ENCODE results near the gene RBBP9.
"Not testable (repeated sequence)": the region's sequence is repeated elsewhere in the genome, so short reads cannot be mapped to it uniquely, and the experiment has no call there.

Gene RBBP9

DNA sequence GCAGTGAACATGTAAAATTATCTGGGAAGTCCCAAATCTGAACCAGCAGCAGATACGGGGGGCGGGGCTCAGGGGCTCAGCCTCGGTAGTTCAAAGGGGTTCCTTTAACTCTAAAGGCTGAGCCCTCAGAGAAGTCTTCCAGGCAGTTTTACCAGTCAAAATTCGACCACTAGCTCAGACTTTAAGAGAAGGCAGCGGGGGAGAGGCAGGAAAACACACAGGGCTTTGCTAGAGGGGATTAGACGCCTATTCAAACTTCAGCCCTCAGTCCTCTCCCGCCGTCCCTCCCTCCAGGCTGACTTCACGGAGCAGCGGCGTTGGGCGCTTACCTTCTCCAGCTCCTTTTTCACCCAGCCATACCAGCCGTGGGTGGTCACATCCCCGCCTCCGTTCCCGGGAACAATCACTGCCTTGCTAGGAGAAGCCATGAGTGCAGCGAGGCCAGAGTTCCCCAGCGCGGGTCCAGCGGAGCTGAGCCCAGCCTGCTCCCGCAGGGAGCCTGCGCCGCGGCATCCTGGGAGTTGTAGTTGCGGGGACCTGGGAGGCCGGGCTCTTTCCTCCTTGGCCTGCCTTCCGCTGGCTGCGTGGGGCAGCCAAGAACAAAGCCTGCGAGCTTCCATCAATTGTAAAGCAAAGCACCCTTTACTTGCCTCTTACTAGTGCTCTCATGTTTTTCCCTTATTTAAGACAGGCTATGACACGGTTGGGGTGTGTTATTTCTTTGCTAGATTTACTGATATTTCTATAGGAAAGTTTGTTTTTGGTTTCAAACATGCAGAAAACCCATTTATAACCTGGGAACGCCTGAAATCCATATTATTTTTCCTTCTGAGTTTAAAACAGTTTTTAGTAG is at the start of gene RBBP9:
TSS of gene RBBP9 (minus strand) at position 486 of the 853 bp plus-strand sequence. CDS start at position 428, 58 bp downstream.
- peak; percentile 79 to 91 for DNase-seq

DNA sequence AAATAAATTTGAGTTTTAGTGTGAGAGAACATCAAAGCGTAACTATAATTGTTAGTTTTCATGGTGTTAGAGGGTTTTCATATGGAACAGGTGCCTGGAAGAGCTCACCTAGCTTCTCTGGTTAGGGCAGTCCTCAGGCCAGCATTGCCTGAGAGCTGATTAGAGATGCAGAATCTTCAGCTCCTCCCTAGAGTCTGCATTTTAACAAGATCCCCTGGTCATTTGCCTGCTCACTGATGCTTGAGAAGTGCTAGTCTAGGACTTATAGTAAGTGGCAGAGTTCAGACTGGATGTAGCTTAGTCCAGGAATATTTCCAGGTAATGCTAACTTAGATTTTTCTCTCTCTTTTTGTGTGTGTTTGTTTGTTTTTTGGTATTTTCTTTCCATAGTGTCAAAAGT is 48.5 kb upstream of the RBBP9 start:
- no peak for DNase-seq

DNA sequence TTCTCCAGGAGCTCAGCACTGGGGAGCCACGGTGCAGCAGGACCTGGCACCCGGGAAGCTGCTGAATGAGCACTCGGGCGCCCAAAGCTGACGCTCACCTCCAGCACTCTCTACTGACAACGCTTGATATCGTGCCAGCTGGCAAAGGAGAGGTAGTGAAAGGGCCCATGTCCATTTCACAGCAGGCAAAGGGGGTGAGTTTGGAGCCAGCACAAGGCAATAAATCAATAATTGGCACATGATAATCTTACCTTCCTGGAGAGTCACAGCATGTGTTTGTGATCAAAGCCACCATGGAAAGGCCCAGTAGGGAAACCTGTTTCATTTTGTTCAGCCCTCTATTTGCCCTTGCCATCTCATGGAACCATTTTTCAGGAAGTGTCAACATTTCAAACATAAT is 46.9 kb upstream of the RBBP9 start:
- peak; percentile 92 to 97 for DNase-seq

DNA sequence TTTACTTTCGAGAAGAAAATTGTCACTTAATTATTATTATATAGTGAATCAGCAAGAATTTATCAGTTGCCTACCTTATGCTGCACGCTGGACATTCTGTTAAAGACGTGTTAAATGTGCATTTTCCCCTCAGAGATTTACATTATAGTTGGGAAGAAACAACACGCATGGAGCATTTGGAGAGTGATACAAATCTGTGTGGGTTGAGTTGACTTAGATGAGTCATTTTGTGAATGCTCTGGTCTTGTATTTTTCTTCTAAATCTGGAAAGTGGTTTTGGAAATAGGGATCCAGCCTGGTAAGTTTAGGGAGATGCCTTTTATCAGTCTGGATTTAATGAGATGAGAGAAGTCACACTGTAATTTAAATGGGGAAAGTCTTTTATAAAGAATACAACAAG is 46.2 kb upstream of the RBBP9 start:
- DNase-seq, result no peak

DNA sequence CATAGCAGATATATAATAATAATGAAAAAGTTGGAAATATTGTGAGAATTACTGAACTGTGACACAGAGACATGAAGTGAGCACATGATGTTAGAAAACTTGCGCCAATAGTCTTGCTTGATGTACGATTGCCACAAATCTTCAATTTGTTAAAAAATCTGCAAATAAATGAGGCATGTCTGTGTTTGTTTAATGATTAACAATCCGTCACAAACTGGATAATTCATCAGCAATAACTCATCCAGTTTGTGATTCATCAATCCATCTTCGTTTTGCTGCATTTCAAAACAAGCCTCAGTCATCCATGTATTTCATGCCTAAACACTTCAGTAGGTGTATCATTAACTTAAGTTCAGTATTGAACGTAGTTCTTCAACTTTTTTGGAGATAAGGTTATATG is 44.7 kb upstream of the RBBP9 start:
- DNase-seq, result no peak

DNA sequence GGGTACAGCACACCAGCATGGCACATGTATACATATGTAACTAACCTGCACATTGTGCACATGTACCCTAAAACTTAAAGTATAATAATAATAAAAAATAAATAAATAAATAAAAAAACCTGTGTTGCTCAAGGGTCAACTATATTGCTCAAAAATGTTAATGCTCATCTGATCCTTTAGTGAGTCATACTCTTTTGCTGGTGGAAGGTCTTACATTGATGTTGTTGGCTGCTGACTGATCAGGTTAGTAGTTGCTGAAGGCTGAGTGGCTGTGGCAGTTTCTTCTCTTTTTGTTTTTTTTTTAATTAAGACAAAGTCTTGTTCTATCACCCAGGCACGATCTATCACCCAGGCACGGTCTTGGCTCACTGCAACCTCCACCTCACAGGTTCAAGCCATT is 40.6 kb upstream of the RBBP9 start:
- no peak for DNase-seq

DNA sequence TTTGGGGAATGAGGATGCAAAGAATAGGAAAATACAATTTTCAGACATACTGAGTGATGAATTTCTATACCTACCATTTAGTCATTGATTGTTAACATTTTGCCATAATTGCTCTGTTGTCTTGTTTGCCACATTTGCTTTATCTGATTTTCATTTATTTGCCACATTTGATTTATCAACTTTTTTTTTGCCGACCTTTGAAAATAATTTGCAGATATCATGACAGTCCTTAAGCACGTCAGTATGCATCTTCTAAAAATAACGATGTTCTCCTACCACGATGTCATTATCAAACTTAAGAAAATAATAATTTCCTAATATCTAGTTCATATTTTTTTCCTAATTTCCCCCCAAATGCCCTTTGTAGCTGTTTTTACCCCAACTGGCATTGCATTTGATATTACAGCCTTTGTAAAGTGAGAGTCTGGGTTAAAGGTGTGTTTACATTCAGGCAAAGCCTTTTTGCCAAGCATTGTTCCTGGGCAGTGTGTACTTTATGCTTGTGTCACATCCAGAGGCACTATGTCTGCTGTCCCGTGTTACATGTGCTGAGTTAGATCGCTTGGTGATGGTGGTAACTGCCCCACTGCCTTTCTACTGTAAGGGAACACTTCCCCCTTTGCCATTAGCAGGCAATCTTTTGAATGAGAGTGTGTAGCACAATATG is 37.1 kb upstream of the RBBP9 start:
- DNase-seq, result no peak

DNA sequence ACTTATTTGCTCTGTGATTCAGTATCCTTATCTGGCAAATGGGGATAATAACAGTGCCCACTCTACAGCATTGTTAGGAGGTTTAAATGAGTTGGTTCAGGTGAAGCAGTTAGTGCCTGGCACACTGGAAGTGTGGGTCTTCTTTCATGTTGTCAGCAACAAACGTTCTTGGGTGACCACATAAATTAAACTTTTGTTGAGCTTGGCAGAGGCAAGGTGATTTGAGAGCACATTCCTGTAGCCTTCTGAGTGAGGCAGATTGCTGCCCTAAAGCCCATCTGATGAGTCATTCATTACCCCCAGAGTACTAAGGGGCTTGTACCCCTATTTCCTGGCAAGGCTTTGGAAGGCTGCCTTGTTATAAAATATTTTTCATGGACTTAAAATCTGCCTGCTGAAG is 36.5 kb upstream of the RBBP9 start:
- DNase-seq, result no peak

DNA sequence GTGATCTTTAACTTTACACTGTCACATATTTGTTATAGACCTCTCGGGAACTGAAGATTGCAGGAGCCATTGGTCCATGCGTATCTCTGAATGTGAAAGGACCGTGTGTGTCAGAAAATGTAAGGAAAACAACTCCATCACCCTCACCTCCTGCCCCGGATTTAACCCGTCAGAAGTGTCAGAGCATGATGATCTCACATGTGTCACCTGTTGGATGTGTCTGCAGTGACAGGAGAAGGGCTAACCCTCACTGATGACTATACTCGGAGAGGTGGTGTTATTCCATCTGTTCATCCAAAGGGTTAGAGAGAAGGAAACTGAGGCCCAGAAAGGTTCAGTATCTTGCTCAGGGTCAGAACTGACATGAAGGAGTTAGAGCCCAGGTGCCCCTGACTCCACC is 35.6 kb upstream of the RBBP9 start:
- DNase-seq, result no peak

DNA sequence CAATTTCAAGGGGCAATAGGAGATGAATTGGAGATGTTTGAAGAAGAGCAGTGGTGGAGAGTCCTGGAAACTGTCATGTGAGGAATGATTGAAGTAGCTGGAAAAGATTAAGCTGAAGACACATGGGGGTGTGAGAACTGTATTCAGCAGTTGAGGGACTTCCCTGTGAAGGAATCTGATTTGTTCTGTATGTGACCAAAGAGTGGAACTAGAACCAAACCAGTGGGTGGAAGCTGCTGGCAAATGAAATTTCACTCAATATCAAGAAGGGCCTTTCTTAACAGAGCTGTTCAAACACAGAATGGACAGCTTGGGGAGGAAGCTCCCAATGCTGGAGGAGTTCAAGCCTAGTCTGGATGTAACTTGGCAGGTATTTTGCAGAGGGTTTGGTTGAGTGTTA is 32.0 kb upstream of the RBBP9 start:
- DNase-seq, result no peak

DNA sequence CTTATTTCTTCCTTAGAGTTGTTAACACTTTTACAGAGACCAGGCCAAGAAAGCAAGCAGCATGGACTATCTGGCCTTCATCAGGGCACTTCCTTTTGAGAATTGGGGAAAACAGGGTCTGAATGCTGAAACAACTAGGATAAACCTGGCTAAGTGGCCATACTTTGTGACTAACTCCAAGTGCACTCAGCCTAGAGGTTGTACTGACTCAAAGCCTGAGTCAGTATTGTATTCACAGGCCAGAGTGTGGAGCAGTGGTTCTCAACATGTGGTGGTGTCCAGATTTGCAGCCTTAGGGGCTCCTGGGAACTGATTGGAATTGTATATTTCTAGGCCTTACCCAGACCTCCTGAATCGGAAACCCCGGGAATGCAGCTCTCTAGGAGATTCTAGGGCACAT is 30.8 kb upstream of the RBBP9 start:
- no peak for DNase-seq

DNA sequence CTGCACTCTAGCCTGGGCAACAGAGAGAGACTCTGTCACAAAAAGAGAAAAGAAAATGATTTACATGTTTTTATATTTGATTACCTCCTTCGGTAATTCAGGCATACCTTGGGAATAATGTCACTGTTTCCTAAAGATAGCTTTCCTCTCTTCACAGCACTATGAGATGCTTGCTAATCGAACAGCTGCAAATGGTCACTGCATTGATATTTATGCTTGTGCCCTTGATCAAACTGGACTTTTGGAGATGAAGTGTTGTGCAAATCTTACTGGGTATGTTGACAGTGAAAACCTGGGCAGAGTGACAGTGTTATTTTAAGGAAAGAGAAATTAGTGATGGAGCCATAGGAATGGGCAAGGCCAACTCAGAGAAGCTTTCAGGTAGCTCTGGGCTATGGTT is 30.3 kb upstream of the RBBP9 start:
- DNase-seq, result no peak

DNA sequence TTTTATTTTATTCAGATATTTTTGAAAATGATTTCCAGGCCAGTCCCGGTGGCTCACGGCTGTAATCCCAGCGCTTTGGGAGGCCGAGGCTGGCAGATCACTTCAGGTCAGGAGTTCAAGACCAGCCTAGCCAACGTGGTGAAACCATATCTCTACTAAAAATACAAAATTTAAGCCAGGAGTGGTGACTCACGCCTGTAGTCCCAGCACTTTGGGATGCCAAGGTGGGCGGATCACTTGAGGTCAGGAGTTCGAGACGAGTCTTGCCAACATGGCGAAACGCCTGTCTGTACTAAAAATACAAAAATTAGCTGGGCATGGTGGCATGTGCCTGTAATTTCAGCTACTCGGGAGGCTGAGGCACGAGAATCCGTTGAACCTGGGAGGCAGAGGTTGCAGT is 29.7 kb upstream of the RBBP9 start:
- DNase-seq, result not testable (repeated sequence)

DNA sequence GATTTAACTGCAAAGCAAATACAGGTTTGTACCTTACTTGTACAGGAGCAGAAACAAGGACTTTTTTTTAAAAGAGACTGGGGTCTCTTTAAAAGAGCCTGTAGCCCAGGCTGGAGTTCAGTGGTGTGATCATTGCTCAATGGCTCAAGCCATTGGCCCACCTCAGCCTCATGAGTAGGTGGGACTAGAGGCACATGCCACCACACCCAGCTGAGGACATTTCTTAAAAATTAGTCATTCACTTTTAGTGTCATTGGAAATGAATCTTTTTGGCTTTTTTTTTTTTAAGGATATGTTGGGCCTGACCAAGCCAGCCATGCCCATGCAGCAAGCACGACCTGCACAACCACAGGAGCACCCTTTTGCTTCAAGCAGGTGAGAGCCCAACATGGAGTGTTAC is 27.6 kb upstream of the RBBP9 start:
- DNase-seq, result no peak

DNA sequence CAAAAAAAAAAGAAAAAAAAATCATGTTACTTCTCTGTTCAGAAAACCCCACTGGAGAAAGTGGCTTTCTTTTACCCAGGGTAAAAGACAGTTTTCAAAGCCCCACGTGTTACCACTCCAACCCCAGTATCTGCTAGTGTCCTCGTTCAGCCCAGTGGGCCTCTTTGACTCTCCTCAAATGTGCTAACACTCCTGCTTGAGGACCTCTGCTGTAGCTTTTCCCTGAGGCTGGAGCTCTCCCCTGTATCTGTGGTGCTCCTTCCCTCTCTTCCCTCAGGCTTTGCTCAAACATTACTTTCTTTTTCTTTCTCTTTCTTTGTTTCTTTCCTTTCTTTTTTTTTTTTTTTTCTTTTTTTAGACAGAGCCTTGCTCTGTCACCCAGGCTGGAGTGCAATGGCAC is 26.0 kb upstream of the RBBP9 start:
- DNase-seq, result no peak

DNA sequence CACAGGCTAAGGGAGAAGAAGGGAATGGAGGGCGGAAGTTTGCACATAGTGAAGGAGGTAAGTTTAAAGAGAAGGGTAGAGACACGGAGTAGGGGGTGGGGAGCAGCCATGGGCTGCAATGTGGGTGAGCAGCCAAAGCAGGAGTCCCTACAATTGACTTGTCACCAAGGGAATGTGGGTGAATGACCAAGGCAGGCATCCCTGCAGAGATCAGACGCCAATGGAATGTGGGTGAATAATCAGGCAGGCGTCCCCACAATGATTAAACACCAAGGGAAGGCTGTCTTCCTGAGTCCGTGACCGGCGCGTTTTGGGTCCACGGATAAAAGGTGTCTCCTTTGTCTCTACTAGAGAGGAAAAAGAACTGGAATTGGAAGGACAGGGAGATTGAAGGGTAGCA is 25.0 kb upstream of the RBBP9 start:
- not testable (repeated sequence) for DNase-seq

DNA sequence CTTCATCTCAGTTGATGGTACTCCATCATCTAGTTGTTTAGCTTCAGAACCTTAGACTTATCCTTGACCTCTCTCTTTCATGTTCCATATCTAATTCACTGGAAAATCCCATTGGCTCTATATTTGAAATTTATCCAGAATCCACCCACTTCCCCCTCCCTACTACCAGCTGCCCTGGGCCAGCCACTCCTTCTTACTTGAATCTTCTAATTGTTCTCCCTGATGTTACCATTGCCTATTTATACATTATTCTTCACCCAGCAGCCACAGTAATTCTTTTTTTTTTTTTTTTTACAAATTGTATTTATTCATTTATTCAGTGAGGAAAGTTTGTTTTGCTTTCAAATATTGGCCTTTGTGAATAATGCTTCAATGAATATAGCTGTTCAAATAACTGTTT is 18.9 kb upstream of the RBBP9 start:
- DNase-seq, result no peak

DNA sequence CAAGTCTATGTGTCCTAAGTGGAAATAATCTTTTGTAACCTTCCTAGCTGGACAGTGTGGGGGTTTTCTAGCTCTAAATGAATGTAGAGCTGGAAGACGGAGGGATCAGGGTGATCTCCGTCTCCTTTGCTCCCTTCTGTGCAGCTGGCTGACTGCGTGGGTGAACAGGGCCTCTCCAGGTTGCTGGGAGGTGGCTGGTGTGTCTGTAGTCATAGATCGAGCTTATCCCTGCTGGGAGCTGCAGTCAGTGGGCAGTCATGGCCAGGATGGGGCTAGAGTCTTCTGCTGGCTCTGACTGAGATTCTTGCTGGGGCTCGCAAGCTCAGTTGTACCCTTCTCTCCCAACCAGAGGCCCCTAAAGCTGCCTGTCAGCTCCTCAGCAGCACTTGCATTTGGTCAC is 17.1 kb upstream of the RBBP9 start:
- DNase-seq, result no peak

DNA sequence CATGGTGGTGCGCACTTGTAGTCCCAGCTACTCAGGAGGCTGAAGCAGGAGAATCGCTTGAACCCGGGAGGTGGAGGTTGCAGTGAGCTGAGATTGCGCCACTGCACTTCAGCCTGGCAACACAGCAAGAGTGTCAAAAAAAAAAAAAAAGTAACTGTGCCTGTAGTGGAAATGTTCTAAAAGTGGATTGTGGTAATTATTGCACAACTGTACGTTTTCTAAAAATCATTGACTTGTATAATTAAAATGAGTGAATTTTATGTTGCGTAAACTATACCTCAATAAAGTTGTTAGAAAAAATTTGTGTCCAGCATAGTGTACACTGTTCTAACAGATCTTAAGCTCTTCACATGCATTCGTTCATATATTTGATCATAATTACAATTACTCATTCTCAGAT is 16.2 kb upstream of the RBBP9 start:
- DNase-seq, result no peak

DNA sequence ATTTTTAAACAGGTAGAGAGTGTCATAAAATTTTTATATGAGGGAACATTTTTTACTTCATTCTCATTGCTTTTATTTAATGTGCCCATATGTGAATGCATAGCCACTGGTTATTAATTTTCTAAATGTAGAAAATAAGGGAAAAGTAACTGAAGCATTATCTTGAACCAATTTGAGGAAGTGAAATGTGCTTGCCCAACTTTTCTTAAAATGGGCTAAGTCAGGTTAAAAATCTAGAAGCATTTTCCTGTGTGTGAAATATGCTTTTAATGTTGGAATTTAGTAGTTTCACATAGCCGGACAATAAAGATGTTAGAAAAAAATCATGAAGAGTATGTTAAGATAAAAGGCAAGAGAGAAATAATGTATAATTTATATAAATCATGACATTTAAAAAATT is 14.5 kb upstream of the RBBP9 start:
- DNase-seq, result no peak

DNA sequence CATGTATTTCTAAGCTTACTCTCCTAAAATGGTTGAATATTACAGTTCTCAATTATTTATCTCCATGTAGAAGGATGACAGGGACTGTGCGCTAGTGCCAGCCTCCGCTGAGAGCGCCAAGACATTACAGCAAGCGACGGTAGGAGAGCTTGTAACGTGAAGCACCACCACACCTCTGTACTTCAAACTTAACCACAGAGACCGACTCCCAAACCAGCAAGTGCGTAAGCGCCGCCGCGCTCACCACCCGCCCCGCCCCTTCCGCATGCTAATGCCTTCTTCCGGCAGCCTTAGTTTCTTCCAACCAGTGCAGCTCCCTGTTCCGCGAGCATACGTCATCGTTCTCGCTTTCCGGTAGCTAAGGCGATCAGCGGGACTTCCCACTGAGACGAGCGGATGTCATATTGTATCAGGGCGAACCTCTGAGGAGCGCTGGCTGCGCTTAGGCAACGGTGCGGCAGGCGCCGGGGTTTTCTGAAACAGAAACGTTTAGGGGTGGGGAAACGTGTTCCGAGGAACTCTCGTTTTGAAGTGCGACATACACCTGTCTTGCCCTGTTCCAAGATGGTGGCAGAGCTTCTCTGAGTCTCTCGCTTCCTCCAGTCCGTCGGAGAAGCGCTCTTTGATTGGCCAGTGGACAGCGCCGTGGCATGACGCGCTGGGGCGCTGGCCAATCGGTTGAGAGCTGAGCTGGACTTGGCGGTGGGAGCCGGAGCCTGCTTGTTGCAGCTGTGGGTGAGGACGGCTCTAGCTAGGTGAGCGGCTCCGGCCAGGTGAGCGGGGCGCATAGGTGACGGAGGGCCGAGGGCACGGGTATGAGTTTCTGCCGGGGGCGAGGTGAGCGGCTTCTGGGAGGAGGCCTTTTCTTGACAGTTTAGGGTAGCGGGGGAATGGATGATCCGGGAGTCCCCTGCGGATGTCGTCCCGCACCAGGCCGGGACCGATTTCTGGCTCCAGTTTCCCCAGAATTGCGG is 10.5 kb upstream of the RBBP9 start, which contains the start of gene SEC23B:
TSS of gene SEC23B (plus strand) at position 723 of the 974 bp plus-strand sequence. CDS start 2,896 bp downstream, outside the sequence.
- peak; percentile 95 to 98 for DNase-seq

DNA sequence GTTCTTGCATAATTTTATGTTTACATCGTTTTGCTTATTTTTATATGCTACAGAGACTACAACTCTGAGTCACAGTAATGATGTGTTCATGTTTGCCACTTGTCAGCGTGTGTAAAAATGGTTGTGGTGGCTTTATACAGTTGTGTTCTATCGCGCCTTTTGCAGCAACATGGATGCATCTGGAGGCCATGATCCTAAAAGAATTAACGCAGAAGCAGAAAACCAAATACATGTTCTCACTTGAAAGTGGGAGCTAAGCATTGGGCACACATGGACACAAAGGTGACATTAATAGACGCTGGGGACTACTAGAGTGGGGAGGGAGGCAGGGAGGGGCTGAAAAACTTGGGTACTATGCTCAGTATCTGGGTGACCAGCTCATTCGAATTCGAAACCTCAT is 9.7 kb upstream of the RBBP9 start:
- peak in 1 of 2 experiments; percentile 18 for DNase-seq

DNA sequence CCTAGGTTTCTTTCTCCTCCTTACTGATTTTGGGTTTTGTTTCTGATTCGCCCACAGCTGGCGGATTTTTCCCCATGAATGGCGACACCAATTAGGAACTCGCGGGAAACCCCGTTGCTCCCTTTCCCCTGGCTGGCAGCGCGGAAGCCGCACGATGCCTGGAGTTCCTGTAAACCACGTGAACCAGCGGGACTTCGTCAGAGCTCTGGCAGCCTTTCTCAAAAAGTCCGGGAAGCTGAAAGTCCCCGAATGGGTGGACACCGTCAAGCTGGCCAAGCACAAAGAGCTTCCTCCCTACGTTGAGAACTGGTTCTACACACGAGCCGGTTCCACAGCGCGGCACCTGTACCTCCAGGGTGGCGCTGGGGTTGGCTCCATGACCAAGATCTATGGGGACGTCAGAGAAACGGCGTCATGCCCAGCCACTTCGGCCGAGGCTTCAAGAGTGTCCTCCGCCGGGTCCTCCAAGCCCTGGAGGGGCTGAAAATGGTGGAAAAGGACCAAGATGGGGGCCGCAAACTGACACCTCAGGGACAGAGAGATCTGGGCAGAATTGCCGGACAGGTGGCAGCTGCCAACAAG is 7.5 kb upstream of the RBBP9 start:
- DNase-seq, result no peak
